Lower leg skin (tissue), 3 donors: ENCODE data around the gene KIRREL3.

Source experiments
- POLR2A ChIP-seq, 2 donors: fragments of 450-650 bp; IDR thresholded peaks; one replicate each; pipeline ENCODE4 v1.6.1; 2016 to 2017; ENCODE audit warnings: antibody characterized with exemption in 2 of 2, mild to moderate bottlenecking in 1 of 2, moderate library complexity in 1 of 2
- TF ChIP-seq, protein P1 (sequence below), 3 donors: fragments of 450-650 bp; IDR thresholded peaks; one replicate each; pipeline ENCODE4 v1.5.1; 2016; ENCODE audit warnings: antibody characterized with exemption in 3 of 3, mild to moderate bottlenecking in 3 of 3, moderate library complexity in 2 of 3

DNA sequence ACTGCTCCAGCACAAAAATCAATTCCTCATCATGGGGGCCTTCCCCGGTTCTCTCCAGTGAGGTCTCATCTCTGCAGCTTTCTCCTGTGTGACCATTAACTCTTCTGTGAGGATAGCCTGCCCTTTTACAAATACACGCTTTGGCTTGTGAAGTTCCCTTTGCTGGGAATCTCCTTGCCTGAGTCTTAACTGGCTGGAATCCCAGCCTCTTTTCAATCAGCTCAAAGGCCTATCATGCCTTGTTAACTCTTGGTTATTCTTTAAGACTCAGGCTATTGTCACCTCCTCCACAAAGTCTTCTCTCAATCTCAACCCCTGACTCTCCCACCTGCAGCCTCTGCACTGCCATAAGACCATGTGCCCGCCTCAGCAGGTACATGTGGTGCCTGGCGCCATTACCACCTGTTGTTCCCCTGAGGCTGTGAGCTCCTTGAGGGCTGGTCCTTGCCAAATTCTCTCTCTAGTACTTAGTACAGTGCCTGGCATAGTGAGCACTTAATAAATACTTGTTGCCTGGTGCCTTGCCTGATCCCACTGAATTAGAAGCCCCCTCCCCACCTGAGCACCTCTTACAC, 516.9 kb downstream of the KIRREL3 start:
- no peak for TF ChIP-seq POLR2A (IDR thresholded peaks at IDR 0.05)
- TF ChIP-seq, protein P1, sequence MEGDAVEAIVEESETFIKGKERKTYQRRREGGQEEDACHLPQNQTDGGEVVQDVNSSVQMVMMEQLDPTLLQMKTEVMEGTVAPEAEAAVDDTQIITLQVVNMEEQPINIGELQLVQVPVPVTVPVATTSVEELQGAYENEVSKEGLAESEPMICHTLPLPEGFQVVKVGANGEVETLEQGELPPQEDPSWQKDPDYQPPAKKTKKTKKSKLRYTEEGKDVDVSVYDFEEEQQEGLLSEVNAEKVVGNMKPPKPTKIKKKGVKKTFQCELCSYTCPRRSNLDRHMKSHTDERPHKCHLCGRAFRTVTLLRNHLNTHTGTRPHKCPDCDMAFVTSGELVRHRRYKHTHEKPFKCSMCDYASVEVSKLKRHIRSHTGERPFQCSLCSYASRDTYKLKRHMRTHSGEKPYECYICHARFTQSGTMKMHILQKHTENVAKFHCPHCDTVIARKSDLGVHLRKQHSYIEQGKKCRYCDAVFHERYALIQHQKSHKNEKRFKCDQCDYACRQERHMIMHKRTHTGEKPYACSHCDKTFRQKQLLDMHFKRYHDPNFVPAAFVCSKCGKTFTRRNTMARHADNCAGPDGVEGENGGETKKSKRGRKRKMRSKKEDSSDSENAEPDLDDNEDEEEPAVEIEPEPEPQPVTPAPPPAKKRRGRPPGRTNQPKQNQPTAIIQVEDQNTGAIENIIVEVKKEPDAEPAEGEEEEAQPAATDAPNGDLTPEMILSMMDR (IDR thresholded peaks at IDR 0.05): no peak
